NCI-H2196 treated with DMSO at 0.1 percent for 48 hours (cell line): ENCODE data around the gene USP36.
"Not testable (repeated sequence)": the region's sequence is repeated elsewhere in the genome, so short reads cannot be mapped to it uniquely, and the experiment has no call there.

Experiments
- DNase-seq: peaks from one replicate; lab custom pipeline; 2025; ENCODE audit not compliant: unreplicated experiment; lab: John Stamatoyannopoulos, UW

Gene USP36

DNA sequence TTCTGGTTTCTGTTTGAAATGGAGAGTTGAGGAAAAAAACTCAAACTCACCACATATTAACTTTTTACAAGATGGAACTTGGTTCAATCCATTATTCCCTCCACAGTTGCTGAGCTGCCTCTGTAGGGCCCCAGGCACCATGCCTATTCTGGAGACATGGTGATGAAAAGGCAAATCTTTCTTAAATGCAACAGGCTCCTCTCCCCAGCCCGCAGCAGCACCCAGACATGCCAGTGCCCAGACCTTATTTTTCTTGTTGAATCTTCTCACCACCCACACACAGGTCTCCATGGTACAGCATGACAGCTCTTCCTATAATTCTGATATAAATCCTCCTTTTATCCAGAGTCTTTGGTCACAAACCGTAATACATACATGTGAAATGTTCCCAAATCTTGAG lies 66.2 kb downstream of the USP36 start:
- DNase-seq, result no peak

DNA sequence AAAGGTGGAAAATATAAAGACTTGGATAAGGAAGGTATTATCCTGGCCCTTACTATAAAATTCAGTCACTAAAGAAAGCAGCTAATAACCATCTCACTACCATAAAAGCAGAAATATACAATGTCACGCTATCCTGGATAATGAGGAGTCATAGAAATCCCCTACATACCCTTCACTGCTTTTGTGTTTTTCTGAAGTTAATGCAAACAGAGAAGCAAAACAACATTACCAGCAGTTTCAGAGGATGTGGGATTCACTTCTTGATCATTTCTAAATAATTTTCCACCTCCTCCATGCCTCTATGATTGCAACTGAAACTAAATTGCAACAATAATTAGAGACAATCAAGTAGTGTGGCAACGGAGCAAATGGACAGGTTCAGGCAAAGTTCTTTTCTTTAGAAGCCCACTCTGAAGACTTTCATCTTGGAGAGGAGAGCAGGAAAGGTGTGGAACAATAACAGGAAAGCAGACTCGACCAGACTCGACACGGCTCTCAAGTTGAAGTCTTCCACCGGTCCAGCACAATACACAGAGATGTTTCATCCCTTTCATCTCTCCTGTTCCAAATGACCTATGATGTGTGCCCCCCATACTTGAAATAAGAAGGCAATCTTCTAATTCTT lies 68.7 kb downstream of the USP36 start:
- no peak for DNase-seq

DNA sequence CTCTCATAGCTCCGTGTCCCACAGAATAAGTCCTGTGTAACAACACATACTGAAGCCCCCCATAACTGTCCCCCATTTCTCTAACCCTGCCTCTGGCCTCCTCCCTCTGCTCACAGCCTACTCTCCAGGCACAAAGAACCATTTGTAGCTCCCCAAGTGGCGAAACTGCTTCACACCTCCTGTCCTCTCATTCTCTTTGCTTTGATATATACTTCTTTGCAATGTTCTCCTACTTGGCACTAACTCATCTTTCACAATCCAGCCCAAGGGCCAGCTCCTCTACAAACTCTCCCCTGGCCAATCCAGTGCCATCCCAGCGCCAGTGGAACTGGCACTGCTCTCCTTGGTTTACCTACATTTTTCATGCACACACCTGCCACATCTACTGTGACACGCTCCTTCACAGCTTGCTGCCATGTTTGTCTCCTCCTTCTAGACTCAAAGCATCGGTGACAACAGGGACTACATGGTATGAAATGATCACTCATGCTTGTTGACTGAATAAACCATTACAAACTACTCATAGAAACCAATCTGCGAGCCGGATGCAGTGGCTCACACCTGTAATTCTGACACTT lies 71.3 kb downstream of the USP36 start:
- DNase-seq, result no peak

DNA sequence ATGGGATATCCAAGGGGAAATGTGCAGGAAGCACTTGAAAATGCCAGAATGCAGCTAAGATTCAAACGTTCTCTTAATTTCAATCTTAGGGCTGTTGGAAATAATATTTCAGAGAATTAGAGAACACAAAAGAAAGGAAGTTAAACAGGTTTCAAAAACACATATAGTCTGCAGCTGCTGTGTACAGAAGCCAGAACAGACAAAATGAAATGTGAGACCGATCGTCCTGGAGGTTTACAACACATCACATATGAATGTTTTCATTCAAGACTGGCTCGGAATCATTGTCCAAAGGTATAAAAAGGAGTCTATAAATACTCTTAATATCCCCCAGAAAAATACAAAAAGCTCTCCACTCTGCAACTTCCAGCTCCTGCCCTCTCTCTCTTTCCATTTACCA lies 72.8 kb downstream of the USP36 start:
- DNase-seq, result peak; percentile 57

DNA sequence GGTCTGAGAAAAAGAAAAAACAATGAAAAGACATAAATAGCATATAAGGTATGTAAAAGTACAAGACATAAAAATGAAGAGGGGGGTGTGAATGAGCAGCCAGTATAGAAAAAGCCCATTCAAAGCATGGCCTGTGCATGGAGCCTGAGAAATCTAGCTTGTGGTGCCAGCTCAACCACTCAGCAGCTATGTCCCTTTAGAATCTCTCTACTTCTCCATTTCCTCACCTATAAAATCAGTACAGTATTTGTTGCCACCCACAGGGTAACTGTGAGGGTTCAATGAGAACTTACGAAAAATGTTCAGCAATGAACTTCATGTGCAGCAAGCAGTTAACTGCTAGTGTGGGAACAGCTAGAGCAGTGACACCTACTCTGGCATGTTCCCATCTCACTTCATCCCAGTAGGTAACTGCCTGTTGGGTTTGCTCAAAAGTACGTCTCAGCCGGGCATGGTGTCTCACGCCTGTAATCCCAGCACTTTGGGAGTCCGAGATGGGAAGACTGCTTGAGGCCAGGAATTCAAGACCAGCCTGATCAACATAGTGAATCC lies 73.8 kb downstream of the USP36 start:
- no peak for DNase-seq

DNA sequence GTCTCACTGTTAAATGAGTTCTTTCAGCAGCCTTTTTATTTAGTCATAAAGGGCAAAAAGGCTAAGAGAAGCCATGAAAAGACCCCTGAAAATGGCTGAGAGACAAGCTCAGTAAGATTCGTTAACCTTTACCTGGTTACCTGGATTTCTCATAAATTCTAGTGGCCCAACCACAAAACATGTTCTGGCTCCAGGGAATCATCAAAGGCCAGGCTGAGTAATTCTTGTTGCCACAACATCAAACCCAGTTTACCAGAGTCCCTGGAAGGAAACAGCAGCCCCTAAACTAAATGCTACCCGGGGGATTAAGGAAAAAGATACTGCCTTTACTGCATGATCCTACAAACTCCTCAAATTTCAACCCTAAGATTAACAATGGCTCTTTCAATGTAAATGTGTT lies 74.4 kb downstream of the USP36 start:
- no peak for DNase-seq

DNA sequence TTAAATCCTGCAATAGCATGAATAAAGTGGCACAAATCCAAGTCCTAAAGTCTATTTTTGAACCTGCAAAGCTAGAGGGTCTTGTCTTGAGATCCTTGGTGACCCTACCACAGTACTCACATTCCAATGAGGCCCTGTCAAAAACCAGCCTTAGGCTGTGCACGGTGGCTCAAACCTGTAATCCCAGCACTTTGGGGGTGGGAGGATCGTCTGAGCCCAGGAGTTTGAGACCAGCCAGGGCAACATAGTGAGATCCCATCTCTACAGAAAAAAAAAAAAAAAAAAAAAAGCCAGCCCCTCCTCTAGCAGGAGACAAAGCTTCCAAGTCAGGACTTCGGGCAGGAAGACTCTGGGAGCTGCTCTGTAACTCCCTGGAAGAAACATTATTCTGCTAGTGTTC lies 74.8 kb downstream of the USP36 start:
- no peak for DNase-seq

DNA sequence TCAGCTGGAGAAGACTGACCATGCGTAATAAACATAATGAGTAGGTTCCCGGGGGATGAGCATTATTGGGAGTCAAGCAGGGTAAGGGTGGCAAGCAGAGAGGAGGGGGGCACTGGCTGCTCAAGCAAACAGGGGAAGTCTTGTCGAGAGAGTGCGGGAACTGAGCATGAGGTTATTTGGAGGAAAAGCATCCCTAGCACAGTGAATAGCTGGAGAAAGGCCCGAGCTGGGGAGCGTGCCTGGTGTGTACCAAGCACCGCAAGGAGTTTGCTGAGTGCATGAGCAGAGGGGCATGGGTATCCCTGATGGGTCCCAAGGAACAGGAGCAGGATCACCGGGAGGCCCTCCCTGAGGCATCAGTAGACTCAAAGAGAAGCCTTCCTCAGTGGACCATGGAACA lies 75.7 kb downstream of the USP36 start:
- DNase-seq, result no peak

DNA sequence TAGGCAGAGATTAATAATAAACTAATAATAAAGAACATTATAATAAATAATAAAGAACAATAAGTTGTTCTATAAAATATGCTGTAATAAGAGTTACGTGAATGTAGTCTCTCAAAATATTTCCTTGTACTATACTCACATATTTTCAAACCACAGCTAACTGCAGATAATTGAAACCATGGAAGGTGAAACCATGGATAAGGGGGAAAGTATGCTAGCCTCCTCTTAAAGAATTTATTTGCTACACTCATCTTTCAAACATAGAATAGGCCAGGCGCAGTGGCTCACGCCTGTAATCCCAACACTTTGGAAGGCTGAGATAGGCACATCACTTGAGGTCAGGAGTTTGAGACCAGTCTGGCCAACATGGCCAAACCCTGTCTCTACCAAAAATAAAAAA lies 77.1 kb downstream of the USP36 start:
- no peak for DNase-seq

DNA sequence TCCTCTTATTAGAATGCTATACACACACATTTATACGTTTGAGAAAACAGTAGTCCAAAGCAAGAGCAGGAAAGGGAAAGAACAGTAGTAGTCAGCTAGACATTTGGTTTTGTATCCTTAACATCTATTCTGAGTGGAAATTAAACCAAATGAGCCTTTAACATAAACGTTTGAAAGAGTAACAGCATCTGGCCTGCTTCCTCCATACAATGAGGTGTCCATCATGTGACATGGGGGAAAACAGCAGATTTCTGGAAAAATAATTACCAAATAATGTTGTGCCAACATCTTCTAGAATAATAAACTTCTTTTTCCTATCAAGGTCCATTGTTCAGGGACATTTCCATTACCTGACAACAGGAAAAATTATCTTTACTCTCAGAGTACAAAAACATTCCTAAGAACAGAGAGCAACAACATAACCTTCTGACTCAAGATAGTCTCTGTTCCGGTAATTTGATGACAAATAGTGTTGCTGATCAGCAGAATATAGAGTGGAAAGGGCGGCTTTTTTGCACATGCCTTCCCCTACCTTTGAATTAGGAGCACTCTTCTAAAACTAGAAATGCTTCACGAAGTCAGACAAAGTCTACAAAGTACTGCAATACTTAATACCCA lies 78.7 kb downstream of the USP36 start:
- no peak for DNase-seq

DNA sequence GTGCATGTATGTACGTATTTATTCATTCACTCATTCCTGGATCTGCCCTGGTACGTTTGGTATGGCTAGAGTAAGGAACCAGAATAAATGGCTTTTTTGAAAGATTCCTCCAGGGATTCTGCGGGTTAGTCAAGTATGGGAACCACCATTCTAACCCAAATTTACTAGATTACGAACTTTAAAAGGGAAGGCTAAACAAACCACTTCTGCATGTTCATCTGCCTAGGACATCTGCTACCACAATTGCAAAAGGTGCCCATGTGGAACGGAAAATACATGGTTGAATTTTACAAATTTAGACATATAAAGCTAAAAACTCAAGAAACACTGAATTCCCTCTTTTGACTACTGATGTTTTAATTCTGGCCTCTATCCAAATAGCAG lies 80.7 kb downstream of the USP36 start:
- DNase-seq, result no peak

DNA sequence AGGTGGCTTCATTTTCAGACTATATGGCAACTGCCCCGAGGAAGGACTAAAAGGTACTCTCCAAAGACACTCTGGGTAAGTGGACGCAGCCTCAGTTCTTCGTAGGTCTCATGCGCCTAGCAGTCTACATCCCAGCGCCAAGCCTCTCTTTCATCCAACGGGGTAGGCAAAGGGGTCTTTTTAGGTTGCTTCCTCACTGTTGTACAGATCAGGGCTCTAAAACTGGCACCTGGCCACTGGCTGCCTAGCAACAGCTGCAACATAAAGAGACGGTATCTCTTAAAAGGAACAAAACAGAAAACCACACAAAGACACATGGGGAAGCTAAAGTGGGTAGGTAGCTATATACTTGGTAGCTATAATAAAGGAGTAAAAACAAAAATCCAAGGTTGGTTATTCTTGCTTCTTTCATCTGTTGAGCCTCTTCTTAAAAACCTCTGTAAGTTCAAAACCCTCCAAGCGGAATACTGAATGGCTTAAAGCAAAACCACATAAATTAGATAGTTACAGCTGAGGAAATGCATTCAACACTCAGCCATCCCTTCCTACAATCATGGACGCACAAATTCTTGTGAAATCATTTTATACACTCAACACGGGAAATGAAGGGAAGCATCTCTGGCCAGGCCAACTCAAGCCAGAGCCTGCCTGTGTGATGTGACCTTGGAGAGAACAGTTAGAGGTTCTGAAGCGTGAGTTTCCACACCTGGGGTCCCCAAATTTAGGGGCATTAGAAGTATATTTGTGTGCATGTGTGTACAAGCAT lies 81.2 kb downstream of the USP36 start:
- DNase-seq, result peak; percentile 65

DNA sequence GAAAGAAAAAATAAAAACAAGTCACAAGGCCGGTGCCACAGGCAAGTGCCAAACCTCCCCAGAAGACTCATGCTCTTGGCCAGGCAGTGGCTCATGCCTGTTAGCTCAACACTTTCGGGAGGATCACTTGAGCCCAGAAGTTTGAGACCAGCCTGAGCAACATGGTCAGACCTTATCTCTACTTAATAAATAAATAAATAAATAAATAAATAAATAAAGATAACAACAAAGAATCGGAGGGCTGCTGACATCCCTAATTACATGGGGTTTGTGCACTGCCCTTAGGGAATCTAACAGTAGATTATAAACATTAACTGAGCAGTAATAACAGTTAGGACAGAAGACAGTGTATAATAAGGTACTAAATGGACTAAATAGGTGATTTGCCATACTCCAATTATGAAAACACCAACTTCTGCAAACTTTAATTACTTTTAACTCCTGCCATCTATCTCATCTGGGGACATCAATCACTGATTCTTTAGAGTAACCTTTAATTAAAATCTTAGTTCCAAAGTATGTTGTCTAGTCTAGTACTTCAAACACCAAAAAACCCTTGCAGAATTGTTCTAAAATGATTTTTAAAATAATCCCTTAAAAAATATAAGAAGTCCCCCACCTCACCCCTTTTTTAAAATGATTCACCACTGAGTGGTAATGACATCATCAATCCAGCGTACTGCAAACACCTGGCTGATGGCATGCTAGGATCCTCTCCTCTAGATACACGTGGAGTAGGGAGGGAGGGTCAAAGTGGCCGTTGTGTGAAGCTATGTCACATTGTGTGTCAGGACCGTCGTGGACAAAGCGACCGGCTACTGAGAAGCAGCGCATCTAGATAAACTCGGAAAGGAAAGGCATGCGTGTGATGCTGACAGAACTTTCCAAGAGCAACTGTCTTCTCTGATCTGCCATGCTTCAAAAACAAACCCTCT lies 87.0 kb downstream of the USP36 start:
- no peak for DNase-seq

DNA sequence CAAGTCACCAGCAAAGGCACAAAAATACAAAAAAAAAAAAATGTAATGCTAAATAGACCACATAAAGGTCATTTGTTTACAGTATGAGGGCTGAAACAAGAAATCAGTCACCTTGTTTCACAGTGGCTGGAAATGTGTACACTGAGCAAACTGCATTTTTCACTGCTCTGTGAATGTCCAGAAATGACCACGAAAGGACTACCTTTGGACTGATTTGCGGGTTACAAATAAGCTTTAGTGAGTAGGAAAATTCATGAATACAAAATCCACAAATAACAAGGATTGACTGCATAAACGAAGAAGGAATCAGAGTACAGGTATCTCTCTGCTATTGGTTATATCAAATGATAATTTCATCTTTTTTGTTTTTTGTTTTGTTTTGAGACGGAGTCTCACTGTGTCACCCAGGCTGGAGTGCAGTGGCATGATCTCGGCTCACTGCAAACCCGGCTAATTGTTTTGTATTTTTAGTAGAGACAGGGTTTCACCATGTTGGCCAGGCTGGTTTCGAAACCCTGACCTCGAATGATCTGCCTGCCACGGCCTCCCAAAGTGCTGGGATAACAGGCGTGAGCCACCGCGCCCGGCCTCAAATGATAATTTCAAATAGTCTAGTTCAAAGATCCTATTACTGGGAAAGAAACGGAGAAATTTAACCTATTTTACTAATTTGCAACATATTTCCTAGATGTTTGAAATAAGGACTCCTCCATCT lies 89.0 kb downstream of the USP36 start:
- DNase-seq, result no peak

DNA sequence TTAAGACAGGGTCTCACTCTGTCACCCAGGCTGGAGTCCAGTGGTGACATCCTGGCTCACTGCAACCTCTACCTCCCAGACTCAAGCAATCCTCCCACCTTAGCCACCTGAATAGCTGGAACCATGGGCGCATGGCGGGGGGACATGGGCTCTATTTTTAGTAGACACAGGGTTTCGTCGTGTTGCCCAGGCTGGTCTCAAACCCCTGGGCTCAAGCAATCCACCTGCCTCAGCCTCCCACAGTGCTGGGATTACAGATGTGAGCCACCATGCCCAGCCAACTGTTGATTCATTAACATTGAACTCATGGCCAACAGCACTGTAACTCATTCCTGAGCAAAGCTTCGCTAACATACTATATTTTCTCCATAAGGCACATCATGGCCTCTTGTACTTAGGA lies 89.6 kb downstream of the USP36 start:
- not testable (repeated sequence) for DNase-seq

DNA sequence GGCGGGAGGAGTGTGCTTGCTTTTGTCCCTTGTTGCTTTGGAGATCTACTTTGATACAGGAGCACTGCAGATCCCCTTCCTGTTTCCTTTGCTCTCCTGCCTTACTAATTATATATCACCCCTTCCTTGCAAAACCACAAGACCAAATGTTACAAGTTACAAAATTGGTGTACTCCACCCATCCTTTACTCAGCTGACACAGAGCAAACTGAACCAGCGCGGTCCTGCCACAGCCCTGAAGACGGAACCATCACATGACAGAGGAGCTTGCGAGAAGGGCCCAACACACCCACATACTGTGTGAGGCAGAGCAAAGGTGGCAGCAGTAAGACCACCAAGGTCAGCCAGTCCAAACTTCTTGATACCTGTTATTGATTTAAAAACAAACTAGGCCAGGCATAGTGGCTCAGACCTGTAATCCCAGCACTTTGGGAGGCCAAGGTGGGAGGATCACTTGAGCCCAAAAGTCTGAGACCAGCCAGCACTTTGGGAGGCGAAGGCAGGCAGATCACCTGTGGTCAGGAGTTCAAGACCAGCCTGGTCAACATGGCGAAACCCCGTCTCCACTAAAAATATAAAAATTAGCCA lies 91.8 kb downstream of the USP36 start:
- no peak for DNase-seq

DNA sequence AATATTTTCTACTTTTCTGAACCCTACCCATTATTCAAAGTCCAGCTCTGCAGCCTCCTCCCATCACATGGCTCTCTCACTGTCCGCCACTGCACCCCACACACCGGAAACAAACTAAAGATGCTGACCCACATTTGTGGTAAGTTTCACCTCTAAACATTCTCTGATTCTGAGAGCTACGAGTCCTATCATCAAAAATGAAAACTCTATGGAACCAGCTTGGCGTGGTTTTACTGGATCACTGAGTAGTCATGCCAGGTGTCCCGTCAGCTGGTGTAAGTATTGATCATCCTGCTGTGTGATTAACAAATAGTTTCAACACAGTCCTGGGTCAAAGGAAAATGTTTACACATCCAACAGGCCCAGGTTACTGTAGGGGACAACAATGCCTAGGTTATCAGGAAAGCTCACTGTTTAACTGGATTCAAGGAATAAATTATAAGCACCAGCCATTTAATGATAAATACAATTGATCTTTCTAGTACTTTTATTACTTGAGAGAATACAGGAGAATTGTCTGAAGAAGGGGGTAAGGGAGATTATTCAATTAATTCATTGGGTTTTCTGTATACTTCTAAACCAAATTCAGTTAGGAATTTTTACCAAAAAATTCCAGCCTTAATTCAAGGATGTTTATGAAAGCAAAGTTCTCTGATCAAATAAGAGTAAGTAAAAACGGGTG lies 92.4 kb downstream of the USP36 start:
- DNase-seq, result no peak

DNA sequence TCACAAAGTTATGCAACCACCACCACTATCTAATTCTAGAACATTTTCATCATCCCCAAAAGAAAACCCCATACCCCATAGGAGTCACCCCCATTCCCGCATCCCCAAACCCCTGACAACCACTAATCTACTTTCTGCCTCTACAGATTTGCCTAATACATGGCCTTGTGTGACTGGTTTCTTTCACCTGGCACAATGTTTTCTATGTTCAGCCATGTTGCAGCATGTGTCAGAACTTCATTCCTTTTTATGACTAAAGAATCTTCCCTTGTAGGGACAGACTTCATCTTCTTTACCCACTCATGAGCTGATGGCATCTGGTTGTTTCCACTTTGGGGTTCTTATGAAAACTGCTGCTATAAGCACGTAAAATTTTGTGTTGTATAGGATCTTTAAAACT lies 93.1 kb downstream of the USP36 start:
- DNase-seq, result no peak

DNA sequence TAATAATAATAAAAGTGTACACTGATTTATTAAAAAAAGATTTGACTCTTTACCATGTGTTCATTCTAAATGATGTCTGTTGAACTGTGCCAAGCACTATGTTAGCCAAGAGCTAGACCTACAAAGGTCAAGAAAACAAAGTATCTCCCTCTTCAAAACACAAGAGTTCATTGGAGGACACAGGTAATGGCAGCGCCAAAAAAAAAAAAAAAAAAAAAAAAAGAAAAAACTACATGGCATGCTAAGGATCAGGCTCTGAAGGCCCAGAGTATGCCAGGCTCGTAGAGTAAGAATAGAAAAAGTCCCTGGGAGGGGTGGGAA lies 93.7 kb downstream of the USP36 start:
- DNase-seq, result no peak
